Middle frontal gyrus (tissue), 1 donor: ENCODE measurements around the gene SPIN2B.

Experiments
- DNase-seq: peaks from one replicate; pipeline ENCODE4 v3.0.0-alpha.2; 2015; ENCODE audit warnings: low spot score; ENCODE audit errors: extremely low spot score

Gene SPIN2B

GRCh38 chrX:57070185-57070984 lies 51.0 kb downstream of the SPIN2B start:
- no peak for DNase-seq
